Islet of Langerhans (tissue), 1 donor: ENCODE results near the gene MEGF11.

Experiments used
- FAIRE-seq: peaks from one replicate; lab custom pipeline; 2011; peaks lifted over from hg19 to GRCh38; lab: Jason Lieb, UNC

Gene MEGF11

GRCh38 chr15:66169625-66170024, 83.9 kb downstream of the MEGF11 start:
- FAIRE-seq = no peak

GRCh38 chr15:66169023-66169422, 84.5 kb downstream of the MEGF11 start:
- FAIRE-seq = no peak

GRCh38 chr15:66167854-66168253, 85.7 kb downstream of the MEGF11 start:
- FAIRE-seq = no peak

GRCh38 chr15:66165856-66166255, 87.7 kb downstream of the MEGF11 start:
- no peak for FAIRE-seq

- no peak for FAIRE-seq
Observed at GRCh38 chr15:66164788-66165187, 88.8 kb downstream of the MEGF11 start.

GRCh38 chr15:66163553-66163952, 90.0 kb downstream of the MEGF11 start:
- no peak for FAIRE-seq

- no peak for FAIRE-seq
Observed at GRCh38 chr15:66162286-66162685, 91.3 kb downstream of the MEGF11 start.

- no peak for FAIRE-seq
Observed at GRCh38 chr15:66161575-66162118, 91.9 kb downstream of the MEGF11 start.

- FAIRE-seq = no peak
Observed at GRCh38 chr15:66161108-66161507, 92.4 kb downstream of the MEGF11 start.

GRCh38 chr15:66157507-66157906, 96.0 kb downstream of the MEGF11 start:
- FAIRE-seq = no peak

GRCh38 chr15:66156310-66156975, 97.1 kb downstream of the MEGF11 start:
- FAIRE-seq = no peak

- no peak for FAIRE-seq
Observed at GRCh38 chr15:66155065-66155464, 98.5 kb downstream of the MEGF11 start.

GRCh38 chr15:66154581-66154980, 99.0 kb downstream of the MEGF11 start:
- no peak for FAIRE-seq

- no peak for FAIRE-seq
Observed at GRCh38 chr15:66153549-66154415, 99.8 kb downstream of the MEGF11 start.

- no peak for FAIRE-seq
Observed at GRCh38 chr15:66152650-66153049, 100.9 kb downstream of the MEGF11 start.

GRCh38 chr15:66151809-66152208, 101.7 kb downstream of the MEGF11 start:
- no peak for FAIRE-seq

GRCh38 chr15:66149871-66150270, 103.7 kb downstream of the MEGF11 start:
- no peak for FAIRE-seq

- FAIRE-seq = no peak
Observed at GRCh38 chr15:66148187-66148586, 105.4 kb downstream of the MEGF11 start.

GRCh38 chr15:66147440-66147839, 106.1 kb downstream of the MEGF11 start:
- FAIRE-seq = no peak

GRCh38 chr15:66145726-66146182, 107.8 kb downstream of the MEGF11 start:
- FAIRE-seq = no peak

- FAIRE-seq = no peak
Observed at GRCh38 chr15:66144978-66145725, 108.4 kb downstream of the MEGF11 start.

- FAIRE-seq = no peak
Observed at GRCh38 chr15:66142285-66142684, 111.3 kb downstream of the MEGF11 start.
